VCaP (cell line): Measurements from ENCODE around the gene LIN9.
"Not testable (repeated sequence)": the region's sequence is repeated elsewhere in the genome, so short reads cannot be mapped to it uniquely, and the experiment has no call there.

ENCODE experiments used
- H3K27ac ChIP-seq: fragments of 450-650 bp; 2 replicates; pipeline ENCODE4 v1.5.1; 2017
- TF ChIP-seq, protein P1 (sequence below): fragments of 450-650 bp; conservative IDR thresholded peaks from 2 replicates; pipeline ENCODE4 v1.5.1; 2017; ENCODE audit warnings: mild to moderate bottlenecking, moderate library complexity

The LIN9 gene

GRCh38 chr1:226287587-226287986 lies 21.4 kb downstream of the LIN9 start:
- no peak overlapping the region for H3K27ac ChIP-seq
- TF ChIP-seq, protein P1, sequence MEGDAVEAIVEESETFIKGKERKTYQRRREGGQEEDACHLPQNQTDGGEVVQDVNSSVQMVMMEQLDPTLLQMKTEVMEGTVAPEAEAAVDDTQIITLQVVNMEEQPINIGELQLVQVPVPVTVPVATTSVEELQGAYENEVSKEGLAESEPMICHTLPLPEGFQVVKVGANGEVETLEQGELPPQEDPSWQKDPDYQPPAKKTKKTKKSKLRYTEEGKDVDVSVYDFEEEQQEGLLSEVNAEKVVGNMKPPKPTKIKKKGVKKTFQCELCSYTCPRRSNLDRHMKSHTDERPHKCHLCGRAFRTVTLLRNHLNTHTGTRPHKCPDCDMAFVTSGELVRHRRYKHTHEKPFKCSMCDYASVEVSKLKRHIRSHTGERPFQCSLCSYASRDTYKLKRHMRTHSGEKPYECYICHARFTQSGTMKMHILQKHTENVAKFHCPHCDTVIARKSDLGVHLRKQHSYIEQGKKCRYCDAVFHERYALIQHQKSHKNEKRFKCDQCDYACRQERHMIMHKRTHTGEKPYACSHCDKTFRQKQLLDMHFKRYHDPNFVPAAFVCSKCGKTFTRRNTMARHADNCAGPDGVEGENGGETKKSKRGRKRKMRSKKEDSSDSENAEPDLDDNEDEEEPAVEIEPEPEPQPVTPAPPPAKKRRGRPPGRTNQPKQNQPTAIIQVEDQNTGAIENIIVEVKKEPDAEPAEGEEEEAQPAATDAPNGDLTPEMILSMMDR = no peak

DNA sequence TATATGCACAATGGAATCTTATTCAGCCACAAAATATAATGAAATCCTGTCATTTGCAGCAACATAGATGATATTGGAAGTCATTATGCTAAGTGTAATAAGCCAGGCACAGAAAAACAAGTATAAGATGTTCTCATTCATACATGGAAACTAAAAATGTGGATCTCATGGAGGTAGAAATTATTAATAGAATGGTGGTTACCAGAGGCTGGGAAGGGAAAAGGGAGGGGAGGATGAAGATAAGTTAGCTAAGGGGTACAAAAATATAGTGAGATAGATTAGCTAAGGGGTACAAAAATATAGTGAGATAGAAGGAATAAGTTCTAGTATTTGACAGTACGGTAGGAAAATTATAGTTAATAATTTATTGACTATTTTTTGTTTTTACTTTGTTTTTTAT lies 27.9 kb downstream of the LIN9 start:
- H3K27ac ChIP-seq = no peak overlapping the region
- TF ChIP-seq, protein P1 = no peak

GRCh38 chr1:226279498-226279897 lies 29.5 kb downstream of the LIN9 start:
- H3K27ac ChIP-seq = no peak overlapping the region
- TF ChIP-seq, protein P1 = no peak

GRCh38 chr1:226277897-226278296 lies 31.1 kb downstream of the LIN9 start:
- TF ChIP-seq, protein P1 = no peak
- no peak overlapping the region for H3K27ac ChIP-seq

DNA sequence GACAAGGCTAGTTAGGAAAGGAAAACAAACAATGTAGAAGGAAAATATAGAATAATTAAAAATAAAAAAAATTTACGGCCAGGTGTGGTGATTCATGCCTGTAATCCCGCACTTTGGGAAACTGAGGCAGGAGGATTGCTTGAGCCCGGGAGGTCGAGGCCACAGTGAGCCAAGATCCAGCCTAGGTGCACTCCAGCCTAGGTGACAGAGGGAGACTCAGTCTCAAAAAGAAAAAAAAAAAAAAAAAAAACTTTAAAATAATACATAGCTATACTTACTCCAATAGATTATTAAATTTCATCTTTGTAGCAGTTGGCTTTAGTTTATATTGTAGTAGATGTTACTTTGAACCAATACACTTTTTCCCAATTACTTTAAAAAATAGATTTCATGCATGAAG lies 32.0 kb downstream of the LIN9 start:
- no peak overlapping the region for H3K27ac ChIP-seq
- TF ChIP-seq, protein P1 = no peak

DNA sequence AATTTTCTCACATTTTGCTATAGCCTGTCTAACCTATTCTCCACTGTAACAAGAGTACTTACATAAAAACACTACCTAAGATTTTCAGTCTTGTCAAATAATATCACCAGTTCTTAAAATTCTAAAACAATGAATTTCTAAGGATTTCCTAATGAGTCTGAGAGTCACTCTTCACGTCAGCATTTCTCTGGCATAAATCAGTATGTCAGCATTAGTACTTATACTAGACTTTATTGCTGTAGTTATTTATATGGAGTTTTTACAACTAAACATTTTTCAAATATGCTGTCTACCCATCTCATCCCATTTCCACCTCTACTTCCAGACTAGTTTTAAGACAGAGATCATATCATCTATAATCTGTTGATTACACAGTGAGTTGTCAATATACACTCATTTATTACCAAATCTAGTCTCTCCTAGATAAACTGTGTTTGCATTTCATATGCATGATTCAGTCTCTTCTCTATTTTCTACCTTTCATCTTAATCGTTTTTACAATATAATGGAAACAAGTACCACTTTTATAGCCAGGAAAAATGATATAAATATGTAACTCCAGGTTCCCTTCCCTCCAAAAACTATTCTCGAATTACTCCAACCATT lies 32.8 kb downstream of the LIN9 start:
- TF ChIP-seq, protein P1 = no peak
- H3K27ac ChIP-seq = no peak overlapping the region

DNA sequence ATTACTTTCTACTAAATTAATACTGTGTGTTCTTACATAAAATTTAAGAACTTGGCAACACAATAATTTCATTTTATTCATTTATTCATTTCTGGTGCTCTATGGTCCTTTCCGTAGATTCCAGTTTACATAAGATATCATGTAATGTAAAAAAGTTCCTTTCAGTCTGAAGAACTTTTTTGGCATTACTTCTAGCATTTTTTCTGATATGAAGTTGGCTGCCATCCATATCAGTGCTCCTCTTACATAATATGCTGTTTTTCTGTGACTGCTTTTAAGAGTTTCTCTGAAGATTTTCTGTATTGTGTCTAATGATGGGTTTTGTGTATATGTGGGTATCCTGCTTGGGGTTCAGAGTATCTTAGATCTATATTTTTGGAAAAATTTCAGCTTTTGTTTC lies 34.8 kb downstream of the LIN9 start:
- H3K27ac ChIP-seq = no peak overlapping the region
- TF ChIP-seq, protein P1 = no peak

- H3K27ac ChIP-seq = not testable (repeated sequence)
These were observed 36.6 kb downstream of the LIN9 start for GRCh38 chr1:226272233-226272902.
